ENCODE results near the gene CNGA1. TPM values are rescaled to one million over a fixed set of nuclear protein-coding genes. Genes with fewer than 3 reads are reported as not detected.

Gene CNGA1
- total RNA-seq, result not detected in 2 replicates

DNA sequence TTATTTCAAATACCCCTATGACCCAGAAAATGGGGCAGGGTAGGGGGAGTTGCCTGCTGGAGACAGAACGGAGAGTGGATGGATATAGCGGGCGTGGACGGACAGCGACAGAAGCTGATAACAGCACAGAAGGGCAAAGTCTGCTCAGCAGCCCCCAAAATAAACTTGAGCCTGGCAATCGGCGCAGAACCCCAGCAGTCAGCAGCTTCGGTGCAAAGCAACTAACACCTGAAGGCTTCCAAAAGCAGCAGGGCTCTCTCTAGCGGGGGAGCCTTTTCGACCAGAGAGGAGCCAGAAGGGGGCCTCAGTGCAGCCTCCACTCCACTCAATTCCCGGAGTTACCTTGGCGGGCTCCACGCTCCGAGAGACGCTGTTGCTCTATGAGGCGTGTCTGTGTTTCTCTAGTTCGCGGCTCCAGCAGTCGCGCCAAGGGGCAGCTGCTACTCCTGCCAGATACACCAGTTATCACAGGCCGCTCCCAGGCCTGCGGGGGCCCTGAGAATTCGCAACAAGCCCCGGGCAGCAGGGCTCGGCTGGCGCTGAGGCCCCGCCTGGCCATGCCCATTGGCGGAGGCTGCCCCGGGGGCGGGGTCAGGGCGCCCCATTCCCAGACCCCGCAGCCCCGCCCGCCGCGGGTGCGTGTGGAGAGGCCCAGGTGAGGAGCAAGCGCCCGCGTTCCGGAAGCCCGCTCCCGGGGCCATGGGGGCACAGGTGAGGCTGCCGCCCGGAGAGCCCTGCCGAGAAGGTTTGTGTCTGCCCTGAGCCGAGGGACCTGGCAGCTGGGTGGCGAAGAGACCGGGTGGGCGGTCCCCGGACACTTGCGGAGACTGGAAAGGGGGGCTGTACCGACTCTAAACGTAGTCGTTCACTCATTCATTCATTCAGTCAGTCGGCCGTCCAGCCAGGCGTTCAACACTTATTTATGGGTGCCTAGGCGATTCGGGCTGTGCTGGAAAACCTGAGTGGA, at the start of gene CNGA1, which contains the start of gene NIPAL1:
CNGA1 (minus strand) TSS at position 541 of the 967 bp plus-strand sequence. CDS start 63,992 bp downstream, outside the sequence.
NIPAL1 (plus strand) TSS at position 632 of the 967 bp plus-strand sequence; CDS start at position 700, 68 bp downstream.

DNA sequence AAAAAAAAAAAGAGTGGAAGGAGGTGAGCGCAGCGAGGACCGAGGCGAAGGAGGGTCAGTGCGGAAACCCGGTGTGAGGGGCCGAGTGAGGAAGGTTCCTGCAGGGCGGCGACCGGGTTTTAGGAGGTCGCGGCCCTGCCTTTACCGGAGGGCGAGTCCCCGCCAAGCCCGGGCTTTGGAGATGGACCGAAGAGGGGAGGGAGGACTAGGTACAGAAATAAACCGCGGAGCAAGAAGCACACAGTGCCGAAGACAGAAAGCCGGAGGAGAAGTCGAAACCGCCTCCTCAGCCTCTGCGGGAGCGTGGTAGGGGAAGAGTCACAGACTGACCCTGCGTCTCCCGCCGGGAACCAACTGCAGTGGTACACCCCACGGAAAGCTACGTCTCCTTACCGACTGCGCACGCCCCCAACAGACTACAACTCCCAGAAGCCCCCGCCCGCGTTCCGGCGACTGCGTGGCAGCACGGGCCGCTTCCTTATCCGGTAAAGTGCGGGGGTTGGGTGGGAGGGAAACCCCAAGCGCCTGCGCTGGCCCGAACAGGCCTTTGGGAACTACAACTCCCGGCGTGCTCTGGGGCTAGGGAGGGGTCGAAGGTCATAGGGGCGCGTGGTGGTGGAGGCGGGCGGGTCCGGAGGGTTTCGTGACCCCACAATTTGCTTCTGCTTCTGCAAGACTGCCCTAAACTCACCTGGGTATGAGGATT, 102.1 kb downstream of the CNGA1 start, which contains the start of gene NFXL1:
NFXL1 (minus strand) TSS at position 364 of the 706 bp plus-strand sequence. CDS start 380 bp downstream, outside the sequence.

Other genes with a start within 250 kb of the CNGA1 start
- gene CORIN, start 178.6 kb downstream of the CNGA1 start, total RNA-seq, result under 0.01 and 0.09 TPM in 2 replicates
- 4.3 and 5.7 TPM in 2 replicates for gene NFXL1, start 102.1 kb downstream of the CNGA1 start, total RNA-seq
- under 0.01 TPM in 1 of 2 replicates, not detected in the other for gene NIPAL1, start 91 bp upstream of the CNGA1 start, total RNA-seq
- not detected in 2 replicates for gene TXK, start 117.6 kb upstream of the CNGA1 start, total RNA-seq

Data from pericardium fibroblast (primary cell).